K562 (cell line): ENCODE data around the gene ATP6V0A1. TPM values are rescaled to one million over a fixed set of nuclear protein-coding genes. Genes with fewer than 3 reads are reported as not detected.
A peak's percentile ranks its signal among the peaks of the same experiment; 100 is the strongest.

Experiments
- HDAC1 ChIP-seq, 2 experiments: fragments of 450-650 bp; IDR thresholded peaks; 2 replicates each; pipeline ENCODE4 v1.6.1; 2016 to 2017; ENCODE audit warnings: inconsistent platforms in 1 of 2, mild to moderate bottlenecking in 1 of 2, moderate library complexity in 1 of 2
- HNRNPLL ChIP-seq: fragments of 200-400 bp; formaldehyde crosslinking; IDR thresholded peaks from 2 replicates; pipeline ENCODE4 v1.6.1; 2017; ENCODE audit warnings: low read length, low read depth, mild to moderate bottlenecking; ENCODE audit not compliant: poor library complexity, severe bottlenecking
- PHB2 ChIP-seq: fragments of 450-650 bp; IDR thresholded peaks from 2 replicates; pipeline ENCODE4 v1.6.1; 2017; ENCODE audit warnings: low read depth
- POLR2A ChIP-seq: fragments of 450-650 bp; conservative IDR thresholded peaks from 2 replicates; pipeline ENCODE4 v1.6.1; 2016
- POLR2G ChIP-seq: fragments of 200-400 bp; formaldehyde crosslinking; IDR thresholded peaks from 2 replicates; pipeline ENCODE4 v1.6.1; 2017; ENCODE audit warnings: low read depth, mild to moderate bottlenecking, antibody characterized with exemption, low read length, moderate library complexity
- SIN3A ChIP-seq, 2 experiments: fragments of 150-350 bp in 1 of 2; IDR thresholded peaks; 2 replicates each; pipeline ENCODE4 v1.6.1; 2011 to 2016; ENCODE audit warnings: borderline replicate concordance in 2 of 2, low read depth in 2 of 2, low read length in 2 of 2, mild to moderate bottlenecking in 2 of 2, moderate library complexity in 2 of 2; ENCODE audit not compliant: control insufficient read depth in 1 of 2
- SNIP1 ChIP-seq: fragments of 450-650 bp; IDR thresholded peaks from 2 replicates; pipeline ENCODE4 v1.7.1; 2017; ENCODE audit warnings: low read depth, mild to moderate bottlenecking
- TAF1 ChIP-seq: IDR thresholded peaks from 2 replicates; pipeline ENCODE4 v1.6.1; 2011; ENCODE audit warnings: mild to moderate bottlenecking, low read length, moderate library complexity; ENCODE audit not compliant: insufficient read depth, control insufficient read depth, severe bottlenecking; ENCODE audit errors: extremely low read depth
- ZNF134 ChIP-seq: fragments of 250-450 bp; sonication (Bioruptor Pico); conservative IDR thresholded peaks from 2 replicates; pipeline ENCODE4 v1.4.0; 2020
- ZNF583 ChIP-seq: fragments of 250-450 bp; sonication (Bioruptor Pico); IDR thresholded peaks from 2 replicates; pipeline ENCODE4 v1.4.0; 2020
- ZNF778 ChIP-seq: fragments of 450-650 bp; formaldehyde crosslinking; IDR thresholded peaks from 2 replicates; pipeline ENCODE4 v1.4.0; 2020; ENCODE audit warnings: mild to moderate bottlenecking, moderate library complexity
- ZNF79 ChIP-seq: fragments of 250-450 bp; sonication (Bioruptor Pico); IDR thresholded peaks from 2 replicates; pipeline ENCODE4 v1.4.0; 2020; ENCODE audit warnings: low read depth, mild to moderate bottlenecking, moderate library complexity
- polyA plus RNA-seq, 8 experiments: library from polyadenylated mRNA; depleted of rRNA in 4 of 8; stranded (reverse) in 5 of 8; unstranded in 3 of 8; fragments of >200 nt; fragmentation: Nextera tagmentation in 2 of 8; fragmentation: Illumina TruSeq in 1 of 8; extraction: Ambion mirVana in 2 of 8; extraction: Trizol in 1 of 8; gene quantifications; 2 replicates each; pipeline versions ENCODE4 v1.2.1 to v1.2.3, GENCODE V29; 2011 to 2014; ENCODE audit warnings: inconsistent platforms in 1 of 8, missing spikeins in 1 of 8
- total RNA-seq, 7 experiments: library from RNA; depleted of rRNA in 6 of 7; stranded (reverse); fragments of >200 nt in 6 of 7; fragmentation: Illumina TruSeq in 2 of 7; extraction: Trizol in 2 of 7; gene quantifications; 2 replicates each; pipeline versions ENCODE4 v1.2.1 to v1.2.3, GENCODE V29; 2011 to 2021; ENCODE audit warnings: low replicate concordance in 1 of 7
- TF ChIP-seq, protein P1 (sequence below): fragments of 250-450 bp; sonication (Bioruptor Pico); IDR thresholded peaks from 2 replicates; pipeline ENCODE4 v1.4.0; 2020
- TF ChIP-seq, protein P2 (sequence below): fragments of 250-450 bp; sonication (Bioruptor Pico); IDR thresholded peaks from 2 replicates; pipeline ENCODE4 v1.4.0; 2020; ENCODE audit warnings: mild to moderate bottlenecking
- TF ChIP-seq, protein P3 (sequence below): fragments of 450-650 bp; IDR thresholded peaks from 2 replicates; pipeline ENCODE4 v1.7.1; 2018; ENCODE audit warnings: mild to moderate bottlenecking, low read depth; ENCODE audit not compliant: partially characterized antibody

The ATP6V0A1 gene
- total and polyA plus RNA-seq, 9 of the 15 experiments (the other 6 are each of a cell fraction or from before 2014, with no cell fraction given): 11.8 to 158 (median 75.5) TPM

DNA sequence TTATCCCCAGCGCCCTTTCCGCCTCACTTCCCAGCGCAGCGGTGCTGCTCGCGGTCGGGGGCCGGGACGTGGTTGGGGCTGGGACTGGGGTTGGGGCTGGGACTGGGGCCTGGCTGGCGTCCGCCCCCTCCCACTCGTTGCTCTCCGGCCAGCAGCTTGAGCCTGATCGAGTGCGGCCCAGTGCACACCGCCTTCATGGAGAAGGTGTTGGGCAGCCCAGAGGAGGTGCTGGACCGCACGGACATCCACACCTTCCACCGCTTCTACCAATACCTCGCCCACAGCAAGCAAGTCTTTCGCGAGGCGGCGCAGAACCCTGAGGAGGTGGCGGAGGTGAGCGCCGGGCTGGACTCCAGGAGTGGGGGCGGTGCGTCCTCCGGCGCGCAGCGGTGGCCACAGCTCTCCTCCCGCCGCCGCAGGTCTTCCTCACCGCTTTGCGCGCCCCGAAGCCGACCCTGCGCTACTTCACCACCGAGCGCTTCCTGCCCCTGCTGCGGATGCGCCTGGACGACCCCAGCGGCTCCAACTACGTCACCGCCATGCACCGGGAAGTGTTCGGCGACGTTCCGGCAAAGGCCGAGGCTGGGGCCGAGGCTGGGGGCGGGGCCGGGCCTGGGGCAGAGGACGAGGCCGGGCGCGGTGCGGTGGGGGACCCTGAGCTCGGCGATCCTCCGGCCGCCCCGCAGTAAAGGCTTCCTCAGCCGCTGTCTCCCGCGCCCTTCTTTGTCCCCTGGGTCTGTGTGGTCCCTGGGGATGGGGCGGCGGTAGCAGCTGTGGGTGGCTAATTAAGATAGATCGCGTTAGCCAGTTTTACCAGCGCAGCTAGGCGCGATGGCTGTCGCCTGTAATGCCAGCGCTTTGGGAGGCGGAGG is 95.8 kb downstream of the ATP6V0A1 start (continued):
- TF ChIP-seq HNRNPLL (peak; percentile 96), TAF1 (peak; percentile 49), HDAC1 (IDR thresholded peaks at IDR 0.05) (peak in 1 of 2 experiments; percentile 62; a peak in 2 of 4 replicates), ZNF778 (no peak), POLR2G (peak; percentile 89), POLR2A (peak; percentile 81), ZNF134 (CRISPR knock-in tag) (no peak), SNIP1 (no peak), ZNF583 (CRISPR knock-in tag) (peak; percentile 42; the same call in 1 of the 2 replicates), PHB2 (no peak), ZNF79 (CRISPR knock-in tag) (no peak), SIN3A (IDR thresholded peaks at IDR 0.05; ENCODE audit: borderline replicate concordance in 2 of 2, control insufficient read depth in 1 of 2, low read depth in 2 of 2, low read length in 2 of 2) (peak in 1 of 2 experiments; percentile 76; a peak in 1 of 4 replicates)
- TF ChIP-seq, protein P1, sequence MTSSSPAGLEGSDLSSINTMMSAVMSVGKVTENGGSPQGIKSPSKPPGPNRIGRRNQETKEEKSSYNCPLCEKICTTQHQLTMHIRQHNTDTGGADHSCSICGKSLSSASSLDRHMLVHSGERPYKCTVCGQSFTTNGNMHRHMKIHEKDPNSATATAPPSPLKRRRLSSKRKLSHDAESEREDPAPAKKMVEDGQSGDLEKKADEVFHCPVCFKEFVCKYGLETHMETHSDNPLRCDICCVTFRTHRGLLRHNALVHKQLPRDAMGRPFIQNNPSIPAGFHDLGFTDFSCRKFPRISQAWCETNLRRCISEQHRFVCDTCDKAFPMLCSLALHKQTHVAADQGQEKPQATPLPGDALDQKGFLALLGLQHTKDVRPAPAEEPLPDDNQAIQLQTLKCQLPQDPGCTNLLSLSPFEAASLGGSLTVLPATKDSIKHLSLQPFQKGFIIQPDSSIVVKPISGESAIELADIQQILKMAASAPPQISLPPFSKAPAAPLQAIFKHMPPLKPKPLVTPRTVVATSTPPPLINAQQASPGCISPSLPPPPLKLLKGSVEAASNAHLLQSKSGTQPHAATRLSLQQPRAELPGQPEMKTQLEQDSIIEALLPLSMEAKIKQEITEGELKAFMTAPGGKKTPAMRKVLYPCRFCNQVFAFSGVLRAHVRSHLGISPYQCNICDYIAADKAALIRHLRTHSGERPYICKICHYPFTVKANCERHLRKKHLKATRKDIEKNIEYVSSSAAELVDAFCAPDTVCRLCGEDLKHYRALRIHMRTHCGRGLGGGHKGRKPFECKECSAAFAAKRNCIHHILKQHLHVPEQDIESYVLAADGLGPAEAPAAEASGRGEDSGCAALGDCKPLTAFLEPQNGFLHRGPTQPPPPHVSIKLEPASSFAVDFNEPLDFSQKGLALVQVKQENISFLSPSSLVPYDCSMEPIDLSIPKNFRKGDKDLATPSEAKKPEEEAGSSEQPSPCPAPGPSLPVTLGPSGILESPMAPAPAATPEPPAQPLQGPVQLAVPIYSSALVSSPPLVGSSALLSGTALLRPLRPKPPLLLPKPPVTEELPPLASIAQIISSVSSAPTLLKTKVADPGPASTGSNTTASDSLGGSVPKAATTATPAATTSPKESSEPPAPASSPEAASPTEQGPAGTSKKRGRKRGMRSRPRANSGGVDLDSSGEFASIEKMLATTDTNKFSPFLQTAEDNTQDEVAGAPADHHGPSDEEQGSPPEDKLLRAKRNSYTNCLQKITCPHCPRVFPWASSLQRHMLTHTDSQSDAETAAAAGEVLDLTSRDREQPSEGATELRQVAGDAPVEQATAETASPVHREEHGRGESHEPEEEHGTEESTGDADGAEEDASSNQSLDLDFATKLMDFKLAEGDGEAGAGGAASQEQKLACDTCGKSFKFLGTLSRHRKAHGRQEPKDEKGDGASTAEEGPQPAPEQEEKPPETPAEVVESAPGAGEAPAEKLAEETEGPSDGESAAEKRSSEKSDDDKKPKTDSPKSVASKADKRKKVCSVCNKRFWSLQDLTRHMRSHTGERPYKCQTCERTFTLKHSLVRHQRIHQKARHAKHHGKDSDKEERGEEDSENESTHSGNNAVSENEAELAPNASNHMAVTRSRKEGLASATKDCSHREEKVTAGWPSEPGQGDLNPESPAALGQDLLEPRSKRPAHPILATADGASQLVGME (CRISPR knock-in tag): peak; percentile 58; the same call in 1 of the 2 replicates
- TF ChIP-seq, protein P2, sequence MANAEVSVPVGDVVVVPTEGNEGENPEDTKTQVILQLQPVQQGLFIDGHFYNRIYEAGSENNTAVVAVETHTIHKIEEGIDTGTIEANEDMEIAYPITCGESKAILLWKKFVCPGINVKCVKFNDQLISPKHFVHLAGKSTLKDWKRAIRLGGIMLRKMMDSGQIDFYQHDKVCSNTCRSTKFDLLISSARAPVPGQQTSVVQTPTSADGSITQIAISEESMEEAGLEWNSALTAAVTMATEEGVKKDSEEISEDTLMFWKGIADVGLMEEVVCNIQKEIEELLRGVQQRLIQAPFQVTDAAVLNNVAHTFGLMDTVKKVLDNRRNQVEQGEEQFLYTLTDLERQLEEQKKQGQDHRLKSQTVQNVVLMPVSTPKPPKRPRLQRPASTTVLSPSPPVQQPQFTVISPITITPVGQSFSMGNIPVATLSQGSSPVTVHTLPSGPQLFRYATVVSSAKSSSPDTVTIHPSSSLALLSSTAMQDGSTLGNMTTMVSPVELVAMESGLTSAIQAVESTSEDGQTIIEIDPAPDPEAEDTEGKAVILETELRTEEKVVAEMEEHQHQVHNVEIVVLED (CRISPR knock-in tag): 0 out of 2 replicates have a peak, but pooled peaks have one; percentile 22
- TF ChIP-seq, protein P3, sequence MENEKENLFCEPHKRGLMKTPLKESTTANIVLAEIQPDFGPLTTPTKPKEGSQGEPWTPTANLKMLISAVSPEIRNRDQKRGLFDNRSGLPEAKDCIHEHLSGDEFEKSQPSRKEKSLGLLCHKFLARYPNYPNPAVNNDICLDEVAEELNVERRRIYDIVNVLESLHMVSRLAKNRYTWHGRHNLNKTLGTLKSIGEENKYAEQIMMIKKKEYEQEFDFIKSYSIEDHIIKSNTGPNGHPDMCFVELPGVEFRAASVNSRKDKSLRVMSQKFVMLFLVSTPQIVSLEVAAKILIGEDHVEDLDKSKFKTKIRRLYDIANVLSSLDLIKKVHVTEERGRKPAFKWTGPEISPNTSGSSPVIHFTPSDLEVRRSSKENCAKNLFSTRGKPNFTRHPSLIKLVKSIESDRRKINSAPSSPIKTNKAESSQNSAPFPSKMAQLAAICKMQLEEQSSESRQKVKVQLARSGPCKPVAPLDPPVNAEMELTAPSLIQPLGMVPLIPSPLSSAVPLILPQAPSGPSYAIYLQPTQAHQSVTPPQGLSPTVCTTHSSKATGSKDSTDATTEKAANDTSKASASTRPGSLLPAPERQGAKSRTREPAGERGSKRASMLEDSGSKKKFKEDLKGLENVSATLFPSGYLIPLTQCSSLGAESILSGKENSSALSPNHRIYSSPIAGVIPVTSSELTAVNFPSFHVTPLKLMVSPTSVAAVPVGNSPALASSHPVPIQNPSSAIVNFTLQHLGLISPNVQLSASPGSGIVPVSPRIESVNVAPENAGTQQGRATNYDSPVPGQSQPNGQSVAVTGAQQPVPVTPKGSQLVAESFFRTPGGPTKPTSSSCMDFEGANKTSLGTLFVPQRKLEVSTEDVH: no peak
